Measurements from ENCODE around the gene SPNS3. TPM values are rescaled to one million over a fixed set of nuclear protein-coding genes. Genes with fewer than 3 reads are reported as not detected.

SPNS3 gene
- total RNA-seq, 2 experiments from 2014 or later, result 26.5 to 32.9 TPM

- Mint-ChIP-seq H3K9me3 (no peaks in the 10 kb centered on the region), H3K4me1 (peaks cover 27% of the 10 kb centered on the region), H3K4me3 (no peak overlapping the region), H3K27me3 (no peaks in the 10 kb centered on the region), H3K27ac (no peak overlapping the region), H3K36me3 (peaks cover 23% of the 10 kb centered on the region)
- POLR2A ChIA-PET, result no interaction called here
- DNase-seq (no peak), ATAC-seq (ENCODE audit: low read depth) (no peak)
Observed at GRCh38 chr17:4440690-4441686, 7.2 kb downstream of the SPNS3 start.

- Mint-ChIP-seq H3K9me3 (no peaks in the 10 kb centered on the region), H3K4me3 (no peak overlapping the region), H3K36me3 (peaks cover 22% of the 10 kb centered on the region), H3K27ac (no peak overlapping the region), H3K4me1 (peaks cover 15% of the 10 kb centered on the region), H3K27me3 (no peaks in the 10 kb centered on the region)
- DNase-seq, result no peak
- ATAC-seq (ENCODE audit: low read depth), result no peak
- POLR2A ChIA-PET, result no interaction called here
Observed at GRCh38 chr17:4442582-4442981, 8.8 kb downstream of the SPNS3 start.

- POLR2A ChIA-PET, result no interaction called here
- DNase-seq (no peak), ATAC-seq (ENCODE audit: low read depth) (no peak)
- no peaks in the 10 kb centered on the region for H3K27me3 Mint-ChIP-seq
- peaks cover 10% of the 10 kb centered on the region for H3K4me1 Mint-ChIP-seq
- H3K4me3 Mint-ChIP-seq, result no peak overlapping the region
- no peak overlapping the region for H3K27ac Mint-ChIP-seq
- H3K36me3 Mint-ChIP-seq, result peaks cover 25% of the 10 kb centered on the region
- no peaks in the 10 kb centered on the region for H3K9me3 Mint-ChIP-seq
Observed at GRCh38 chr17:4443476-4443875, 9.7 kb downstream of the SPNS3 start.

GRCh38 chr17:4444782-4445473 is 11.2 kb downstream of the SPNS3 start:
- POLR2A ChIA-PET, result interaction anchor here (0.6 kb wide), 1 partner anchor 421 kb away, joined by 6 read pairs; no protein-coding TSS in a partner anchor
- ATAC-seq (ENCODE audit: low read depth), result no peak

GRCh38 chr17:4445731-4446130 is 12.0 kb downstream of the SPNS3 start:
- DNase-seq (no peak), ATAC-seq (ENCODE audit: low read depth) (no peak)
- H3K9me3 Mint-ChIP-seq, result no peaks in the 10 kb centered on the region
- H3K36me3 Mint-ChIP-seq, result peaks cover 21% of the 10 kb centered on the region
- peaks cover 6% of the 10 kb centered on the region for H3K4me1 Mint-ChIP-seq
- H3K4me3 Mint-ChIP-seq, result no peak overlapping the region
- POLR2A ChIA-PET, result interaction anchor here (0.6 kb wide), 1 partner anchor 422 kb away, joined by 6 read pairs; no protein-coding TSS in a partner anchor
- H3K27ac Mint-ChIP-seq, result peak overlapping the region; percentile 51
- no peaks in the 10 kb centered on the region for H3K27me3 Mint-ChIP-seq

More at GRCh38 chr17:4444782-4445473, 11.2 kb downstream of the SPNS3 start:
- Mint-ChIP-seq H3K27me3 (no peaks in the 10 kb centered on the region), H3K9me3 (no peaks in the 10 kb centered on the region), H3K27ac (no peak overlapping the region), H3K4me1 (peaks cover 6% of the 10 kb centered on the region), H3K4me3 (no peak overlapping the region), H3K36me3 (peaks cover 24% of the 10 kb centered on the region)
- DNase-seq, result no peak

- POLR2A ChIA-PET, result interaction anchor here (0.8 kb wide), 1 partner anchor 103 kb away, joined by 4 read pairs; no protein-coding TSS in a partner anchor
- DNase-seq (no peak), ATAC-seq (ENCODE audit: low read depth) (no peak)
- Mint-ChIP-seq H3K4me1 (peaks cover 6% of the 10 kb centered on the region), H3K4me3 (no peak overlapping the region), H3K36me3 (peaks cover 18% of the 10 kb centered on the region), H3K27me3 (no peaks in the 10 kb centered on the region), H3K27ac (no peak overlapping the region), H3K9me3 (no peaks in the 10 kb centered on the region)
Observed at GRCh38 chr17:4446326-4447071, 12.8 kb downstream of the SPNS3 start.

GRCh38 chr17:4448197-4448980 is 14.6 kb downstream of the SPNS3 start:
- Mint-ChIP-seq H3K4me3 (no peak overlapping the region), H3K4me1 (peaks cover 4% of the 10 kb centered on the region), H3K27me3 (no peaks in the 10 kb centered on the region), H3K9me3 (no peaks in the 10 kb centered on the region), H3K36me3 (peaks cover 10% of the 10 kb centered on the region), H3K27ac (no peak overlapping the region)
- POLR2A ChIA-PET, result no interaction called here
- no peak for DNase-seq
- no peak for ATAC-seq (ENCODE audit: low read depth)

GRCh38 chr17:4449736-4450135 is 16.0 kb downstream of the SPNS3 start:
- H3K27ac Mint-ChIP-seq, result no peak overlapping the region
- H3K27me3 Mint-ChIP-seq, result no peaks in the 10 kb centered on the region
- H3K4me3 Mint-ChIP-seq, result no peak overlapping the region
- DNase-seq (no peak), ATAC-seq (ENCODE audit: low read depth) (no peak)
- no peaks in the 10 kb centered on the region for H3K9me3 Mint-ChIP-seq
- POLR2A ChIA-PET, result no interaction called here
- H3K4me1 Mint-ChIP-seq, result peaks cover 4% of the 10 kb centered on the region
- H3K36me3 Mint-ChIP-seq, result peaks cover 15% of the 10 kb centered on the region

- no peak overlapping the region for H3K27ac Mint-ChIP-seq
- H3K27me3 Mint-ChIP-seq, result no peaks in the 10 kb centered on the region
- DNase-seq, result no peak
- peaks cover 4% of the 10 kb centered on the region for H3K4me1 Mint-ChIP-seq
- H3K36me3 Mint-ChIP-seq, result peaks cover 15% of the 10 kb centered on the region
- H3K9me3 Mint-ChIP-seq, result no peaks in the 10 kb centered on the region
- no peak overlapping the region for H3K4me3 Mint-ChIP-seq
- POLR2A ChIA-PET, result interaction anchor here (0.6 to 0.8 kb wide), 4 partner anchors 11 to 118 kb away, joined by 5 to 6 read pairs (median 6); no protein-coding TSS in a partner anchor
- ATAC-seq (ENCODE audit: low read depth), result no peak
Observed at GRCh38 chr17:4450710-4451316, 17.1 kb downstream of the SPNS3 start.

GRCh38 chr17:4453812-4454591 is 20.3 kb downstream of the SPNS3 start:
- no peak for ATAC-seq (ENCODE audit: low read depth)
- Mint-ChIP-seq H3K4me1 (no peaks in the 10 kb centered on the region), H3K27me3 (no peaks in the 10 kb centered on the region), H3K4me3 (no peak overlapping the region), H3K9me3 (no peaks in the 10 kb centered on the region), H3K36me3 (peaks cover 16% of the 10 kb centered on the region), H3K27ac (no peak overlapping the region)
- DNase-seq, result no peak
- POLR2A ChIA-PET, result no interaction called here

- H3K4me3 Mint-ChIP-seq, result no peak overlapping the region
- no peaks in the 10 kb centered on the region for H3K27me3 Mint-ChIP-seq
- no peaks in the 10 kb centered on the region for H3K4me1 Mint-ChIP-seq
- ATAC-seq (ENCODE audit: low read depth), result no peak
- no peak overlapping the region for H3K27ac Mint-ChIP-seq
- POLR2A ChIA-PET, result interaction anchor here (0.6 kb wide), 1 partner anchor 244 kb away, joined by 3 read pairs; no protein-coding TSS in a partner anchor
- no peak for DNase-seq
- H3K9me3 Mint-ChIP-seq, result peaks cover 11% of the 10 kb centered on the region
- peaks cover 40% of the 10 kb centered on the region for H3K36me3 Mint-ChIP-seq
Observed at GRCh38 chr17:4460661-4461060, 26.9 kb downstream of the SPNS3 start.
